Ishikawa (cell line): ENCODE data around the gene ALAD.

Experiments used
- CEBPB ChIP-seq: IDR thresholded peaks from 2 replicates; pipeline ENCODE4 v1.6.1; 2012
- CREB1 ChIP-seq: IDR thresholded peaks from 2 replicates; pipeline ENCODE4 v1.6.1; 2012; ENCODE audit warnings: low read depth
- EGR1 ChIP-seq: IDR thresholded peaks from 2 replicates; pipeline ENCODE4 v1.6.1; 2012
- EP300 ChIP-seq: IDR thresholded peaks from 2 replicates; pipeline ENCODE4 v1.6.1; 2012; ENCODE audit warnings: borderline replicate concordance
- FOXM1 ChIP-seq: IDR thresholded peaks from 2 replicates; pipeline ENCODE4 v1.6.1; 2012; ENCODE audit warnings: low read depth, borderline replicate concordance
- MAX ChIP-seq: IDR thresholded peaks from 2 replicates; pipeline ENCODE4 v1.6.1; 2012
- NFIC ChIP-seq: IDR thresholded peaks from 2 replicates; pipeline ENCODE4 v1.6.1; 2012
- RAD21 ChIP-seq: IDR thresholded peaks from 2 replicates; pipeline ENCODE4 v1.6.1; 2012; ENCODE audit warnings: low read depth
- REST ChIP-seq: IDR thresholded peaks from 2 replicates; pipeline ENCODE4 v1.6.1; 2012; ENCODE audit warnings: low read depth, mild to moderate bottlenecking
- TAF1 ChIP-seq: IDR thresholded peaks from 2 replicates; pipeline ENCODE4 v1.6.1; 2012; ENCODE audit warnings: low read depth, mild to moderate bottlenecking
- TCF12 ChIP-seq: IDR thresholded peaks from 2 replicates; pipeline ENCODE4 v1.6.1; 2012; ENCODE audit warnings: low read depth
- TEAD4 ChIP-seq: IDR thresholded peaks from 2 replicates; pipeline ENCODE4 v1.6.1; 2012
- USF1 ChIP-seq: IDR thresholded peaks from 2 replicates; pipeline ENCODE4 v1.6.1; 2012
- YY1 ChIP-seq: IDR thresholded peaks from 2 replicates; pipeline ENCODE4 v1.6.1; 2012; ENCODE audit warnings: low read depth
- ZBTB7A ChIP-seq: IDR thresholded peaks from 2 replicates; pipeline ENCODE4 v1.6.1; 2012; ENCODE audit warnings: low read depth

ALAD gene

GRCh38 chr9:113360242-113360842 is 40.7 kb downstream of the ALAD start:
- TF ChIP-seq MAX (no peak), RAD21 (no peak)

GRCh38 chr9:113359385-113359784 is 41.7 kb downstream of the ALAD start:
- TF ChIP-seq CREB1 (no peak), YY1 (no peak), TEAD4 (no peak), RAD21 (no peak), ZBTB7A (no peak), EGR1 (no peak), EP300 (no peak)

GRCh38 chr9:113356686-113357292 is 44.3 kb downstream of the ALAD start:
- TF ChIP-seq CREB1 (no peak), USF1 (no peak), MAX (no peak), EP300 (no peak), TEAD4 (no peak)

- TF ChIP-seq RAD21 (peak; percentile 11; the same call in 1 of the 2 replicates), CEBPB (no peak), ZBTB7A (no peak)
Measured at GRCh38 chr9:113355040-113355596, 46.0 kb downstream of the ALAD start.

GRCh38 chr9:113352411-113352810 is 48.7 kb downstream of the ALAD start:
- TF ChIP-seq REST (no peak), EGR1 (no peak), RAD21 (no peak), TAF1 (no peak), EP300 (no peak), CREB1 (no peak), USF1 (no peak), TCF12 (no peak), CEBPB (no peak), NFIC (no peak), YY1 (no peak), MAX (no peak)

GRCh38 chr9:113352006-113352405 is 49.1 kb downstream of the ALAD start:
- no peak for TF ChIP-seq FOXM1
- no peak for TF ChIP-seq NFIC
- TF ChIP-seq ZBTB7A: no peak
- no peak for TF ChIP-seq EGR1
- TF ChIP-seq RAD21: no peak
- no peak for TF ChIP-seq TAF1

- no peak for TF ChIP-seq YY1
Measured at GRCh38 chr9:113350937-113351336, 50.1 kb downstream of the ALAD start.

- TF ChIP-seq USF1 (no peak), ZBTB7A (no peak), EGR1 (no peak)
Measured at GRCh38 chr9:113350107-113350661, 50.9 kb downstream of the ALAD start.
